Measurements from ENCODE around the gene PDGFB.

PDGFB gene

GRCh38 chr22:39253435-39254070 is 8.8 kb upstream of the PDGFB start:
- no peak for DNase-seq

GRCh38 chr22:39252461-39253434 is 8.0 kb upstream of the PDGFB start:
- DNase-seq: no peak

- no peak for DNase-seq
Measured at GRCh38 chr22:39251762-39252460, 7.1 kb upstream of the PDGFB start.

- no peak for DNase-seq
Measured at GRCh38 chr22:39250838-39251237, 6.1 kb upstream of the PDGFB start.

GRCh38 chr22:39250131-39250530 is 5.3 kb upstream of the PDGFB start:
- DNase-seq: no peak

GRCh38 chr22:39249086-39249704 is 4.4 kb upstream of the PDGFB start:
- DNase-seq: no peak

GRCh38 chr22:39248254-39248653 is 3.5 kb upstream of the PDGFB start:
- DNase-seq: no peak

GRCh38 chr22:39247361-39247760 is 2.6 kb upstream of the PDGFB start:
- no peak for DNase-seq

- no peak for DNase-seq
Measured at GRCh38 chr22:39246690-39247332, 2.0 kb upstream of the PDGFB start.

- no peak for DNase-seq
Measured at GRCh38 chr22:39246217-39246616, 1.4 kb upstream of the PDGFB start.

- no peak for DNase-seq
Measured at GRCh38 chr22:39245130-39246039, 603 bp upstream of the PDGFB start.

GRCh38 chr22:39244136-39244495 is 666 bp downstream of the PDGFB start:
- DNase-seq: no peak

- DNase-seq: no peak
Measured at GRCh38 chr22:39243439-39244135, 1.2 kb downstream of the PDGFB start.

GRCh38 chr22:39242595-39243438 is 2.0 kb downstream of the PDGFB start:
- no peak for DNase-seq

GRCh38 chr22:39241794-39242594 is 2.8 kb downstream of the PDGFB start:
- DNase-seq: no peak

- DNase-seq: no peak
Measured at GRCh38 chr22:39240831-39241793, 3.7 kb downstream of the PDGFB start.

- no peak for DNase-seq
Measured at GRCh38 chr22:39239561-39240423, 5.0 kb downstream of the PDGFB start.

All from KG1 (cell line).